ENCODE measurements around the gene NOP9. TPM values are rescaled to one million over a fixed set of nuclear protein-coding genes. Genes with fewer than 3 reads are reported as not detected.
A peak's percentile ranks its signal among the peaks of the same experiment; 100 is the strongest.

The NOP9 gene
- total RNA-seq, 1 experiment from 2014 or later: 25.3 TPM

- no peaks in the 10 kb centered on the region for H3K27me3 ChIP-seq (ENCODE audit: control insufficient read depth, insufficient read depth, low read length)
- H3K4me3 ChIP-seq (ENCODE audit: low read depth in 2 of 2, low read length in 2 of 2): no peak overlapping the region
- ChIA-PET CTCF (no interaction called here), POLR2A (interaction anchor here (0.5 kb wide), 1 partner anchor 87 kb away, joined by 4 read pairs; no protein-coding TSS in a partner anchor)
- no peaks in the 10 kb centered on the region for H3K36me3 ChIP-seq (ENCODE audit: control insufficient read depth, insufficient read depth, low read length)
- no peaks in the 10 kb centered on the region for H3K4me1 ChIP-seq (ENCODE audit: control insufficient read depth, insufficient read depth, low read length)
- no peak for DNase-seq (ENCODE audit: low read depth, low spot score)
- no peak for TF ChIP-seq SIN3A (IDR thresholded peaks at IDR 0.05; ENCODE audit: borderline replicate concordance, insufficient read depth, low read depth, low read length)
- TF ChIP-seq, protein P1, sequence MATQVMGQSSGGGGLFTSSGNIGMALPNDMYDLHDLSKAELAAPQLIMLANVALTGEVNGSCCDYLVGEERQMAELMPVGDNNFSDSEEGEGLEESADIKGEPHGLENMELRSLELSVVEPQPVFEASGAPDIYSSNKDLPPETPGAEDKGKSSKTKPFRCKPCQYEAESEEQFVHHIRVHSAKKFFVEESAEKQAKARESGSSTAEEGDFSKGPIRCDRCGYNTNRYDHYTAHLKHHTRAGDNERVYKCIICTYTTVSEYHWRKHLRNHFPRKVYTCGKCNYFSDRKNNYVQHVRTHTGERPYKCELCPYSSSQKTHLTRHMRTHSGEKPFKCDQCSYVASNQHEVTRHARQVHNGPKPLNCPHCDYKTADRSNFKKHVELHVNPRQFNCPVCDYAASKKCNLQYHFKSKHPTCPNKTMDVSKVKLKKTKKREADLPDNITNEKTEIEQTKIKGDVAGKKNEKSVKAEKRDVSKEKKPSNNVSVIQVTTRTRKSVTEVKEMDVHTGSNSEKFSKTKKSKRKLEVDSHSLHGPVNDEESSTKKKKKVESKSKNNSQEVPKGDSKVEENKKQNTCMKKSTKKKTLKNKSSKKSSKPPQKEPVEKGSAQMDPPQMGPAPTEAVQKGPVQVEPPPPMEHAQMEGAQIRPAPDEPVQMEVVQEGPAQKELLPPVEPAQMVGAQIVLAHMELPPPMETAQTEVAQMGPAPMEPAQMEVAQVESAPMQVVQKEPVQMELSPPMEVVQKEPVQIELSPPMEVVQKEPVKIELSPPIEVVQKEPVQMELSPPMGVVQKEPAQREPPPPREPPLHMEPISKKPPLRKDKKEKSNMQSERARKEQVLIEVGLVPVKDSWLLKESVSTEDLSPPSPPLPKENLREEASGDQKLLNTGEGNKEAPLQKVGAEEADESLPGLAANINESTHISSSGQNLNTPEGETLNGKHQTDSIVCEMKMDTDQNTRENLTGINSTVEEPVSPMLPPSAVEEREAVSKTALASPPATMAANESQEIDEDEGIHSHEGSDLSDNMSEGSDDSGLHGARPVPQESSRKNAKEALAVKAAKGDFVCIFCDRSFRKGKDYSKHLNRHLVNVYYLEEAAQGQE (IDR thresholded peaks at IDR 0.05; ENCODE audit: insufficient read depth in 1 of 2, low read depth in 2 of 2, low read length in 1 of 2): no peak
- no peak for TF ChIP-seq TCF7L2 (IDR thresholded peaks at IDR 0.05; ENCODE audit: low read depth, low read length)
- TF ChIP-seq CTCF (IDR thresholded peaks at IDR 0.05): no peak
- no peak for TF ChIP-seq POLR2AphosphoS5 (IDR thresholded peaks at IDR 0.05; ENCODE audit: low read depth, low read length)
- intact Hi-C loops (cut with micrococcal nuclease; ENCODE audit: unreplicated experiment): no loop called here
- H3K9me3 ChIP-seq (ENCODE audit: control insufficient read depth, insufficient read depth, low read depth, low read length): no peaks in the 10 kb centered on the region
- in situ Hi-C loops (cut with HindIII; ENCODE audit: low pct_unique_long_range_greater_than_20kb, low sequenced_read_pairs): no loop called here
- H3K27ac ChIP-seq (ENCODE audit: low read length): no peak overlapping the region
- ATAC-seq: peak; percentile 10; the same call in 1 of the 2 replicates
- no TSS peak for BruUV-seq (replicated peaks)
Measured at GRCh38 chr14:24315807-24316596, 16.4 kb downstream of the NOP9 start.

GRCh38 chr14:24316597-24316950 lies 16.9 kb downstream of the NOP9 start:
- ChIA-PET POLR2A (no interaction called here), CTCF (no interaction called here)
- BruUV-seq (replicated peaks): no TSS peak
- DNase-seq (ENCODE audit: low read depth, low spot score) (no peak), ATAC-seq (0 out of 2 replicates have a peak, but pooled peaks have one; percentile 31)
- Histone ChIP-seq H3K9me3 (ENCODE audit: control insufficient read depth, insufficient read depth, low read depth, low read length) (no peaks in the 10 kb centered on the region), H3K4me1 (ENCODE audit: control insufficient read depth, insufficient read depth, low read length) (no peaks in the 10 kb centered on the region), H3K27ac (ENCODE audit: low read length) (no peak overlapping the region), H3K27me3 (ENCODE audit: control insufficient read depth, insufficient read depth, low read length) (no peaks in the 10 kb centered on the region), H3K4me3 (ENCODE audit: low read depth in 2 of 2, low read length in 2 of 2) (no peak overlapping the region), H3K36me3 (ENCODE audit: control insufficient read depth, insufficient read depth, low read length) (no peaks in the 10 kb centered on the region)
- TF ChIP-seq TCF7L2 (IDR thresholded peaks at IDR 0.05; ENCODE audit: low read depth, low read length): no peak
- no peak for TF ChIP-seq SIN3A (IDR thresholded peaks at IDR 0.05; ENCODE audit: borderline replicate concordance, insufficient read depth, low read depth, low read length)
- TF ChIP-seq, protein P1 (IDR thresholded peaks at IDR 0.05; ENCODE audit: insufficient read depth in 1 of 2, low read depth in 2 of 2, low read length in 1 of 2): no peak
- TF ChIP-seq CTCF (IDR thresholded peaks at IDR 0.05): no peak
- no peak for TF ChIP-seq POLR2AphosphoS5 (IDR thresholded peaks at IDR 0.05; ENCODE audit: low read depth, low read length)
- in situ Hi-C loops (cut with HindIII; ENCODE audit: low pct_unique_long_range_greater_than_20kb, low sequenced_read_pairs) (no loop called here), intact Hi-C loops (cut with micrococcal nuclease; ENCODE audit: unreplicated experiment) (no loop called here)
